IPS-20b (cell line): ENCODE measurements around the gene MAIP1.
A peak's percentile ranks its signal among the peaks of the same experiment; 100 is the strongest.

Experiments
- H3K27ac ChIP-seq: one replicate; pipeline ENCODE4 v1.5.1; 2013; ENCODE audit warnings: low read length
- H3K27me3 ChIP-seq: 2 replicates; pipeline ENCODE4 v1.6.1; 2013; ENCODE audit warnings: mild to moderate bottlenecking, low read length, inconsistent platforms; ENCODE audit not compliant: insufficient read depth
- H3K36me3 ChIP-seq: 2 replicates; pipeline ENCODE4 v1.6.1; 2013; ENCODE audit warnings: low read depth, mild to moderate bottlenecking, inconsistent platforms, low read length, moderate library complexity; ENCODE audit not compliant: insufficient read depth
- H3K4me1 ChIP-seq: 2 replicates; pipeline ENCODE4 v1.6.1; 2013; ENCODE audit warnings: mild to moderate bottlenecking, control low read depth, inconsistent platforms, low read length, moderate library complexity; ENCODE audit not compliant: insufficient read depth
- H3K4me3 ChIP-seq: 2 replicates; pipeline ENCODE4 v1.5.1; 2013; ENCODE audit warnings: mild to moderate bottlenecking, low read length, inconsistent platforms
- H3K9ac ChIP-seq: 2 replicates; pipeline ENCODE4 v1.6.1; 2013; ENCODE audit warnings: low read depth, mild to moderate bottlenecking, inconsistent platforms, low read length, moderate library complexity
- H3K9me3 ChIP-seq: 2 replicates; pipeline ENCODE4 v1.6.1; 2013; ENCODE audit warnings: mild to moderate bottlenecking, low read depth, low read length, inconsistent platforms; ENCODE audit not compliant: insufficient read depth

MAIP1 gene

GRCh38 chr2:199979398-199979797 is 24.0 kb downstream of the MAIP1 start:
- no peaks in the 10 kb centered on the region for H3K27me3 ChIP-seq
- H3K36me3 ChIP-seq, result no peaks in the 10 kb centered on the region
- H3K4me3 ChIP-seq, result peak overlapping the region; percentile 58
- no peaks in the 10 kb centered on the region for H3K9me3 ChIP-seq
- H3K9ac ChIP-seq, result peak overlapping the region; percentile 47; the same call in 1 of the 2 replicates
- no peak overlapping the region for H3K27ac ChIP-seq
- H3K4me1 ChIP-seq, result peaks cover 22% of the 10 kb centered on the region

- no peaks in the 10 kb centered on the region for H3K9me3 ChIP-seq
- peak overlapping the region; percentile 58 for H3K4me3 ChIP-seq
- H3K9ac ChIP-seq, result peak overlapping the region; percentile 47; the same call in 1 of the 2 replicates
- no peak overlapping the region for H3K27ac ChIP-seq
- no peaks in the 10 kb centered on the region for H3K36me3 ChIP-seq
- H3K27me3 ChIP-seq, result no peaks in the 10 kb centered on the region
- peaks cover 28% of the 10 kb centered on the region for H3K4me1 ChIP-seq
Measured at GRCh38 chr2:199979832-199980628, 24.6 kb downstream of the MAIP1 start.

GRCh38 chr2:199982126-199982843 is 26.9 kb downstream of the MAIP1 start:
- Histone ChIP-seq H3K27ac (no peak overlapping the region), H3K9ac (peak overlapping the region; percentile 7; the same call in 1 of the 2 replicates), H3K36me3 (no peaks in the 10 kb centered on the region), H3K4me3 (no peak overlapping the region), H3K9me3 (no peaks in the 10 kb centered on the region), H3K27me3 (no peaks in the 10 kb centered on the region), H3K4me1 (peaks cover 28% of the 10 kb centered on the region)

- Histone ChIP-seq H3K9ac (peak overlapping the region; percentile 19; the same call in 1 of the 2 replicates), H3K4me3 (0 out of 2 replicates have a peak overlapping the region, but pooled peaks have one; percentile 15), H3K9me3 (no peaks in the 10 kb centered on the region), H3K27me3 (no peaks in the 10 kb centered on the region), H3K27ac (peak overlapping the region; percentile 53), H3K36me3 (no peaks in the 10 kb centered on the region), H3K4me1 (peaks cover 38% of the 10 kb centered on the region)
Measured at GRCh38 chr2:199983534-199983933, 28.2 kb downstream of the MAIP1 start.

GRCh38 chr2:199984159-199984558 is 28.8 kb downstream of the MAIP1 start:
- peak overlapping the region; percentile 53 for H3K27ac ChIP-seq
- H3K36me3 ChIP-seq, result no peaks in the 10 kb centered on the region

GRCh38 chr2:199984755-199985154 is 29.4 kb downstream of the MAIP1 start:
- H3K27ac ChIP-seq, result no peak overlapping the region
- H3K9me3 ChIP-seq, result no peaks in the 10 kb centered on the region
- H3K27me3 ChIP-seq, result no peaks in the 10 kb centered on the region
- H3K9ac ChIP-seq, result no peak overlapping the region
- peaks cover 34% of the 10 kb centered on the region for H3K4me1 ChIP-seq
- H3K4me3 ChIP-seq, result no peak overlapping the region
- no peaks in the 10 kb centered on the region for H3K36me3 ChIP-seq

More at GRCh38 chr2:199984159-199984558, 28.8 kb downstream of the MAIP1 start:
- Histone ChIP-seq H3K27me3 (no peaks in the 10 kb centered on the region), H3K9ac (peak overlapping the region; percentile 19; the same call in 1 of the 2 replicates), H3K4me3 (no peak overlapping the region), H3K9me3 (no peaks in the 10 kb centered on the region), H3K4me1 (peaks cover 38% of the 10 kb centered on the region)

GRCh38 chr2:199985625-199986207 is 30.3 kb downstream of the MAIP1 start:
- no peaks in the 10 kb centered on the region for H3K27me3 ChIP-seq
- H3K4me1 ChIP-seq, result peaks cover 34% of the 10 kb centered on the region
- no peak overlapping the region for H3K4me3 ChIP-seq
- H3K27ac ChIP-seq, result no peak overlapping the region
- no peak overlapping the region for H3K9ac ChIP-seq
- no peaks in the 10 kb centered on the region for H3K36me3 ChIP-seq
- no peaks in the 10 kb centered on the region for H3K9me3 ChIP-seq

GRCh38 chr2:199987586-199987985 is 32.2 kb downstream of the MAIP1 start:
- Histone ChIP-seq H3K9ac (no peak overlapping the region), H3K4me1 (peaks cover 34% of the 10 kb centered on the region), H3K4me3 (no peak overlapping the region), H3K9me3 (no peaks in the 10 kb centered on the region), H3K27ac (no peak overlapping the region), H3K27me3 (no peaks in the 10 kb centered on the region), H3K36me3 (no peaks in the 10 kb centered on the region)

- H3K4me3 ChIP-seq, result no peak overlapping the region
- H3K36me3 ChIP-seq, result no peaks in the 10 kb centered on the region
- peaks cover 29% of the 10 kb centered on the region for H3K4me1 ChIP-seq
Measured at GRCh38 chr2:199988151-199988550, 32.8 kb downstream of the MAIP1 start.

GRCh38 chr2:199989822-199990221 is 34.4 kb downstream of the MAIP1 start:
- no peaks in the 10 kb centered on the region for H3K9me3 ChIP-seq
- no peak overlapping the region for H3K9ac ChIP-seq
- no peaks in the 10 kb centered on the region for H3K27me3 ChIP-seq
- H3K4me1 ChIP-seq, result peaks cover 12% of the 10 kb centered on the region
- no peak overlapping the region for H3K27ac ChIP-seq
- no peaks in the 10 kb centered on the region for H3K36me3 ChIP-seq
- H3K4me3 ChIP-seq, result no peak overlapping the region

More at GRCh38 chr2:199988151-199988550, 32.8 kb downstream of the MAIP1 start:
- Histone ChIP-seq H3K9ac (no peak overlapping the region), H3K9me3 (no peaks in the 10 kb centered on the region), H3K27me3 (no peaks in the 10 kb centered on the region), H3K27ac (no peak overlapping the region)

GRCh38 chr2:199991691-199992090 is 36.3 kb downstream of the MAIP1 start:
- Histone ChIP-seq H3K4me3 (no peak overlapping the region), H3K27ac (no peak overlapping the region), H3K36me3 (no peaks in the 10 kb centered on the region), H3K27me3 (no peaks in the 10 kb centered on the region), H3K4me1 (peaks cover 10% of the 10 kb centered on the region), H3K9me3 (no peaks in the 10 kb centered on the region), H3K9ac (no peak overlapping the region)
